Neural cell (in vitro differentiated cells): ENCODE measurements around the gene STH.
"Not testable (repeated sequence)": the region's sequence is repeated elsewhere in the genome, so short reads cannot be mapped to it uniquely, and the experiment has no call there.

Source experiments
- CTCF ChIP-seq: fragments of 450-650 bp; IDR thresholded peaks from 2 replicates; pipeline ENCODE4 v1.5.1; 2014; ENCODE audit warnings: antibody characterized with exemption, mild to moderate bottlenecking, moderate library complexity; ENCODE audit not compliant: poor library complexity, severe bottlenecking
- EP300 ChIP-seq: fragments of 450-650 bp; conservative IDR thresholded peaks from 2 replicates; pipeline ENCODE4 v1.6.1; 2014; ENCODE audit warnings: antibody characterized with exemption, mild to moderate bottlenecking, moderate library complexity; ENCODE audit not compliant: poor library complexity, severe bottlenecking
- MXI1 ChIP-seq: fragments of 450-650 bp; conservative IDR thresholded peaks from 2 replicates; pipeline ENCODE4 v1.6.1; 2014; ENCODE audit warnings: antibody characterized with exemption, mild to moderate bottlenecking; ENCODE audit not compliant: poor library complexity, severe bottlenecking
- POLR2AphosphoS5 ChIP-seq: IDR thresholded peaks from 2 replicates; pipeline ENCODE4 v1.6.1; 2012
- RAD21 ChIP-seq: fragments of 450-650 bp; conservative IDR thresholded peaks from 2 replicates; pipeline ENCODE4 v1.6.1; 2014; ENCODE audit warnings: antibody characterized with exemption, mild to moderate bottlenecking, moderate library complexity
- REST ChIP-seq: IDR thresholded peaks from 2 replicates; pipeline ENCODE4 v1.6.1; 2012; ENCODE audit warnings: borderline replicate concordance

- TF ChIP-seq CTCF, MXI1, POLR2AphosphoS5, EP300, RAD21, REST: not testable (repeated sequence)
Measured at GRCh38 chr17:46006082-46006481, 7.0 kb downstream of the STH start.
